ENCODE measurements around the gene IGF2R.

Gene IGF2R

GRCh38 chr6:159943101-159943632 is 25.7 kb upstream of the IGF2R start:
- no peak for DNase-seq (ENCODE audit: low read depth)
- H3K4me3 ChIP-seq (ENCODE audit: low read depth, low read length) = no peak overlapping the region
- TF ChIP-seq CTCF (IDR thresholded peaks at IDR 0.05; ENCODE audit: low read depth, low read length, missing control alignments) = no peak

- TF ChIP-seq CTCF (IDR thresholded peaks at IDR 0.05; ENCODE audit: low read depth, low read length, missing control alignments) = no peak
- no peak overlapping the region for H3K4me3 ChIP-seq (ENCODE audit: low read depth, low read length)
- no peak for DNase-seq (ENCODE audit: low read depth)
These were observed 24.8 kb upstream of the IGF2R start for GRCh38 chr6:159943968-159944598.

- DNase-seq (ENCODE audit: low read depth) = no peak
- no peak for TF ChIP-seq CTCF (IDR thresholded peaks at IDR 0.05; ENCODE audit: low read depth, low read length, missing control alignments)
- H3K4me3 ChIP-seq (ENCODE audit: low read depth, low read length) = no peak overlapping the region
These were observed 23.0 kb upstream of the IGF2R start for GRCh38 chr6:159945801-159946392.

GRCh38 chr6:159946912-159947311 is 22.0 kb upstream of the IGF2R start:
- no peak overlapping the region for H3K4me3 ChIP-seq (ENCODE audit: low read depth, low read length)
- DNase-seq (ENCODE audit: low read depth) = no peak
- no peak for TF ChIP-seq CTCF (IDR thresholded peaks at IDR 0.05; ENCODE audit: low read depth, low read length, missing control alignments)

- no peak for DNase-seq (ENCODE audit: low read depth)
- TF ChIP-seq CTCF (IDR thresholded peaks at IDR 0.05; ENCODE audit: low read depth, low read length, missing control alignments) = no peak
- no peak overlapping the region for H3K4me3 ChIP-seq (ENCODE audit: low read depth, low read length)
These were observed 20.7 kb upstream of the IGF2R start for GRCh38 chr6:159948199-159948598.

- H3K4me3 ChIP-seq (ENCODE audit: low read depth, low read length) = no peak overlapping the region
- DNase-seq (ENCODE audit: low read depth) = no peak
- TF ChIP-seq CTCF (IDR thresholded peaks at IDR 0.05; ENCODE audit: low read depth, low read length, missing control alignments) = no peak
These were observed 17.1 kb upstream of the IGF2R start for GRCh38 chr6:159951772-159952171.

Measured in GM12864 (cell line).